Spleen (tissue), 11 donors: Measurements from ENCODE around the gene HLF. TPM values are rescaled to one million over a fixed set of nuclear protein-coding genes. Genes with fewer than 3 reads are reported as not detected.

ENCODE experiments used
- DNase-seq: peaks from one replicate; pipeline ENCODE4 v3.0.0-alpha.2; 2020
- H3K27ac ChIP-seq, 8 donors: fragments of 200-600 bp; sonication (generic) in 7 of 8; 1 replicate in 4 of 8; 2 replicates in 4 of 8; pipeline versions ENCODE4 v1.5.0 to v1.8.0; 2016 to 2021; ENCODE audit warnings: inconsistent platforms in 4 of 8, mild to moderate bottlenecking in 4 of 8, moderate library complexity in 1 of 8
- H3K27me3 ChIP-seq, 7 donors: fragments of 200-600 bp; sonication (generic) in 6 of 7; replicated peaks in 1 of 7; 1 replicate in 4 of 7; 2 replicates in 3 of 7; pipeline versions ENCODE4 v1.5.0 to v1.8.0; 2016 to 2021; ENCODE audit warnings: inconsistent platforms in 3 of 7, mild to moderate bottlenecking in 1 of 7
- H3K36me3 ChIP-seq, 6 donors: fragments of 200-600 bp; sonication (generic) in 5 of 6; 1 replicate in 4 of 6; 2 replicates in 2 of 6; pipeline versions ENCODE4 v1.5.0 to v1.8.0; 2016 to 2021; ENCODE audit warnings: inconsistent platforms in 2 of 6
- H3K4me1 ChIP-seq, 6 donors: fragments of 200-600 bp; sonication (generic) in 5 of 6; 1 replicate in 3 of 6; 2 replicates in 3 of 6; pipeline versions ENCODE4 v1.5.0 to v1.8.0; 2016 to 2021; ENCODE audit warnings: inconsistent platforms in 3 of 6
- H3K4me3 ChIP-seq, 8 donors: fragments of 200-600 bp; sonication (generic) in 7 of 8; 1 replicate in 4 of 8; 2 replicates in 4 of 8; pipeline versions ENCODE4 v1.5.0 to v1.8.0; 2016 to 2021; ENCODE audit warnings: inconsistent platforms in 4 of 8, mild to moderate bottlenecking in 4 of 8, moderate library complexity in 2 of 8
- H3K9me3 ChIP-seq, 8 donors: fragments of 200-600 bp; sonication (generic) in 7 of 8; 1 replicate in 4 of 8; 2 replicates in 4 of 8; pipeline versions ENCODE4 v1.5.0 to v1.8.0; 2016 to 2021; ENCODE audit warnings: inconsistent platforms in 4 of 8
- CTCF ChIP-seq, 11 experiments: fragments of 200-600 bp in 7 of 11; fragments of 450-650 bp in 4 of 11; sonication (generic) in 4 of 11; IDR thresholded peaks in 8 of 11; conservative IDR thresholded peaks in 3 of 11; 1 replicate in 7 of 11; 2 replicates in 4 of 11; pipeline versions ENCODE4 v1.4.0 to v1.8.0; 2016 to 2021; ENCODE audit warnings: antibody characterized with exemption in 11 of 11, inconsistent platforms in 4 of 11, mild to moderate bottlenecking in 1 of 11
- POLR2A ChIP-seq, 3 donors: fragments of 450-650 bp; IDR thresholded peaks; one replicate each; pipeline ENCODE4 v1.5.1; 2017; ENCODE audit warnings: antibody characterized with exemption in 3 of 3, mild to moderate bottlenecking in 1 of 3
- POLR2AphosphoS5 ChIP-seq, 3 donors: sonication (generic); formaldehyde crosslinking; IDR thresholded peaks; one replicate each; pipeline ENCODE4 v1.5.1; 2017; ENCODE audit warnings: antibody characterized with exemption in 3 of 3
- WGBS, 5 donors: extraction: QIAGEN DNeasy Blood & Tissue Kit in 3 of 5; methylation state at CpG; one replicate each; pipeline versions ENCODE4 v1.1.5 to v1.1.7; 2013 to 2018; 5-methylcytosine and 5-hydroxymethylcytosine counted together
- intact Hi-C: fragments of 100-400 bp; cut with DNase I; formaldehyde crosslinking; loops from one replicate; pipeline ENCODE4 v1.15.0; 2023; ENCODE audit warnings: low total_unique reads
- polyA plus RNA-seq, 3 donors: library from polyadenylated mRNA; stranded (reverse); fragments of 200-250 nt; gene quantifications; one replicate each; pipeline ENCODE4 v1.2.1, GENCODE V29; 2013
- total RNA-seq, 7 donors: library from RNA; depleted of rRNA in 3 of 7; stranded (reverse); fragments of >200 nt in 3 of 7; fragmentation: NEBNext Ultra II Directional in 4 of 7; extraction: Animal tissue kit (Norgen Biotek cat#: 25700) in 4 of 7; gene quantifications; one replicate each; pipeline versions ENCODE4 v1.1.0 to v1.2.1, GENCODE V29; 2016 to 2021
- donor health status: healthy with polysubstance abuse.
- donor health status: DM: no; HTN: no; CAD: no; lungs with moderate emphysema.
- donor health status: DM: no; HTN: no; CAD: no.
- donor health status: Bipolar disorder and iron deficiency.
- donor health status: healthy.
- donor health status: DM: no; HTN: no; CAD: no.
- donor health status: DM: yes; HTN: yes; CAD: no.

HLF gene
- total and polyA plus RNA-seq, 10 donors, result 1.6 to 37.9 (median 12.9) TPM

- intact Hi-C loops, result no loop called here
Observed at GRCh38 chr17:55303008-55303493, 38.3 kb downstream of the HLF start.

DNA sequence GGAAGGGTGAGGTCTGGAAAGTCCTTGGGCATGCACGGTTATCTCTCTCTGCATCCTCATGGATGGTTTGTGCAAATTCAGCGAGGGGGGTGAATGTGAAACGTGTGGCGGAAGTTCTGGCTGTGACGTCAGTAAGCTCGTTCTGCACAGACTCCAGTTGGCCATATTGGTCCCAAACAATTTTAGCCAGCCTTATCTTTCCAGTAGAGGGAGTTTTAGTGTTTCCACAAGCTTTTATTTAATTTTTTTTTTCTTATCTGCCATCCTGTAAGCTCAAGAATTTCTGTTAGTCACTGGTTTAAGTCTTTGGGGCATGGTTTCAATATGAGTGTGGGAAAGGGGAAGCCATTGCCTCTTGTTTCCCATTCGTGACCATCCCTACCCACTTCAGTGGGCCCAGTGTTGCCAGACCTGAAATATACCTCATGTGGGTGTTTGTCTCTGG, 39.0 kb downstream of the HLF start:
- Histone ChIP-seq H3K27me3 (no peaks in the 10 kb centered on the region), H3K27ac (peak overlapping the region in 5 of 8 donors; percentile 15 to 68 (median 59)), H3K9me3 (no peaks in the 10 kb centered on the region), H3K4me1 (peaks cover 0 to 8% (median 2%) of the 10 kb centered on the region in 6 donors), H3K36me3 (no peaks in the 10 kb centered on the region), H3K4me3 (no peak overlapping the region)
- 48 to 85% (median 66%) methylated on average over 7 of the region's 7 CpGs for WGBS, 5 donors
- intact Hi-C loops, result no loop called here
- no peak for TF ChIP-seq POLR2A (IDR thresholded peaks at IDR 0.05)
- no peak for DNase-seq

More at GRCh38 chr17:55303008-55303493, 38.3 kb downstream of the HLF start:
- DNase-seq, result no peak
- Histone ChIP-seq H3K27ac (peak overlapping the region in 2 of 8 donors; percentile 7 to 66), H3K27me3 (no peaks in the 10 kb centered on the region), H3K4me1 (peaks cover 0 to 8% (median 2%) of the 10 kb centered on the region in 6 donors), H3K4me3 (no peak overlapping the region), H3K9me3 (no peaks in the 10 kb centered on the region), H3K36me3 (no peaks in the 10 kb centered on the region)
- TF ChIP-seq POLR2AphosphoS5 (IDR thresholded peaks at IDR 0.05) (no peak), POLR2A (IDR thresholded peaks at IDR 0.05) (no peak)
- 77 to 92% (median 79%) methylated on average over 3 of the region's 3 CpGs for WGBS, 5 donors

DNA sequence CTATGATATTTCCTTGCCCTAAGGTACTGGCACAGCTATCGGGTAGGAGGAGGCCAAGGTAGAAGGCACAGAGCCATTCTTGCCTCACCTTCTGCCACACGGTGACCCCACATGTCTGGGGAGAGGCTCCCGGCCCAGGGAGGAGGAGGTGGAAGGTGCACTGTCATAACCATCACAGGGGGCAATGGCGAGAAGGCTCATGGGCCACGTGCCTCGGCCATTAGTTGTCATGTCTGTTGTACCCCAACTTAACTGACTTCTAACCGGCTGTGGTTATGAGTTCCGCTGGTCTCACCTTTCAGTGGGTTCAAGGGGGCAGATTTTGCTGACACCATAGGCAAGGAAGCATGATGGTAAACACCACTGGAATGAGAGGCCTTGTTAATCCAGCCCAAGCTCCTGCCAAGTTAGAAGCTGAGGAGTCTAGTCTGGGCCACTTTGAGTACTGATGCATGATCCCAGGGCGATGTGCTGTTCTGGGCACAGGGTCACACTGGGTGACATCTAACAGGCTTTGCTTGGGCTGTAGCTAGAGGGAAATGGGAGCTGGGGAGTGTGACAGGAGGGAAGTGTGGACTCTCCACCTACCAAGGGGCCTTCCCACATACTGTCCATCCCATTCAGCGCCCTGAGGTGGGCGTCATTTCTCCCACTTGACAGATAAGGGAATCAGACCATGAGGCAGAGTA, 39.6 kb downstream of the HLF start:
- peak overlapping the region in 5 of 8 donors; percentile 15 to 68 (median 59) for H3K27ac ChIP-seq
- no peaks in the 10 kb centered on the region for H3K36me3 ChIP-seq
- TF ChIP-seq POLR2AphosphoS5 (IDR thresholded peaks at IDR 0.05) (no peak), CTCF (IDR thresholded peaks at IDR 0.05 in 8 of 11, conservative IDR thresholded peaks at IDR 0.05 in 3 of 11) (no peak), POLR2A (IDR thresholded peaks at IDR 0.05) (no peak)
- intact Hi-C loops, result no loop called here
- no peak for DNase-seq
- H3K27me3 ChIP-seq, result no peaks in the 10 kb centered on the region
- WGBS, 5 donors, result 76 to 94% (median 86%) methylated on average over 10 to 11 of the region's 11 CpGs
- H3K9me3 ChIP-seq, result no peaks in the 10 kb centered on the region
- peaks cover 0 to 8% (median 2%) of the 10 kb centered on the region in 6 donors for H3K4me1 ChIP-seq
- H3K4me3 ChIP-seq, result no peak overlapping the region

DNA sequence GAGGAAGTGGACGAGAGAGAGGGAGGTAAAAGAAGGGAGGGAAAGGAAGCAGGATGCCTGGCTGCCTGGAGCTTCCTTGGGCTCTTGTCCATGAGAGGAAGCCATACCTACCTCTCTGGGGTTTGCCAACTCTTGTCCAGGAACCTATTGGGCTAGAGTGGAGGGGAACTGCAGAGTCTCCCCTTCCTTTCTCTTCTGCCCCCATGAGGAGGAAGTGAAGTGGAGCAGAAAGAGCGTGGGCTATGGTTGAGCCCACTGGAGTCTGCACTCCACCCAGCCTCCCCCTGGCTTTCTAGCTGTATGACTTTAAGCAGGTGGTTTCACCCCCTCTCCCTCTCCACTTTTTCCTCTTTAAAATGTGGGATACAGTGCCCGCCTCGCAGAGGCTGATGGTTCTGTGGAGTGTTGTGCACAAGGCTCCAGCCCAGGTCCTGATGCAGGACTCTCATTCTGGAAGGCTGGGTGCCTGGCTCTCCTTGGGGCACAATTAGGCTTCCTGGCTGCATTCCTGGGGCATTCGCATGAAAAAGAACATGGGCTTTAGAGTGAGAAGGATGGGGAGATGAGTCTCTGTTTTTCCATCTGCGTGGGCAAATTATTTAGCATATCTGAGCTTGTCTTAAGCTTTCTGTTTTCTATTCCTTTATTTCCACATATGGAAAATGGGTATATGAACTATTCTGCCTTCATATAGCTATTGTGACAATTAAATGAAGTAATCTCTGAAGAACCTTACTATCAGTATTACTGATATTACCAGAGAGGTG, 40.7 kb downstream of the HLF start:
- Histone ChIP-seq H3K27me3 (no peaks in the 10 kb centered on the region), H3K9me3 (no peaks in the 10 kb centered on the region), H3K27ac (peak overlapping the region in 3 of 8 donors; percentile 21 to 28 (median 22)), H3K4me1 (peaks cover 0 to 8% (median 2%) of the 10 kb centered on the region in 6 donors), H3K36me3 (no peaks in the 10 kb centered on the region), H3K4me3 (no peak overlapping the region)
- intact Hi-C loops, result no loop called here
- TF ChIP-seq CTCF (IDR thresholded peaks at IDR 0.05 in 8 of 11, conservative IDR thresholded peaks at IDR 0.05 in 3 of 11), result no peak
- no peak for DNase-seq
- WGBS, 5 donors, result 78 to 87% (median 85%) methylated on average over 6 of the region's 6 CpGs

DNA sequence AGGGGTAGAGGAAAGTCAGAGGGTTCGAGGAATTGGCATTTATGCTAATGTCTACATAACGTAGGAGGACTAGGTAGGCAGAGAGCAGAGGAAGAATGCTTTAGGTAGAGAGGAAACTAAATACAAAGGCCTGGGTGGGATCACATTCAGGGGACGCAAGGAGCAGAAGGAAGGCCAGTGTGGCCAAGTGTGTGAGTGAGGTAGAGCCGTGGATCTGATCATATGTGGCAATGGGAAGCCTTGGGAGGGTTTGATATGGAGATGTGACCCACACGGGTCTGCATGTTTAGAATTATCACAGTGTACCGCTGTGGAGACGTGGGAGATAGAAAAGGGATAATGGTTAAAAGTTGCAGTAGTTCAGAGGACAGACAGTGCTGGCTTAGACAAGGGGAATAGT, 43.1 kb downstream of the HLF start:
- Histone ChIP-seq H3K9me3 (no peaks in the 10 kb centered on the region), H3K36me3 (no peaks in the 10 kb centered on the region), H3K27ac (no peak overlapping the region), H3K4me3 (no peak overlapping the region), H3K27me3 (no peaks in the 10 kb centered on the region), H3K4me1 (peaks cover 0 to 8% (median 2%) of the 10 kb centered on the region in 6 donors)
- TF ChIP-seq POLR2A (IDR thresholded peaks at IDR 0.05) (no peak), CTCF (IDR thresholded peaks at IDR 0.05 in 8 of 11, conservative IDR thresholded peaks at IDR 0.05 in 3 of 11) (no peak), POLR2AphosphoS5 (IDR thresholded peaks at IDR 0.05) (no peak)
- intact Hi-C loops, result no loop called here
- DNase-seq, result no peak
- 86 to 94% (median 89%) methylated on average over 7 of the region's 7 CpGs for WGBS, 5 donors
